HG03571 (cell line): Measurements from ENCODE around the gene BCL2A1.
"Not testable (repeated sequence)": the region's sequence is repeated elsewhere in the genome, so short reads cannot be mapped to it uniquely, and the experiment has no call there.

ENCODE experiments used
- ATAC-seq: cut with Tn5 transposase; IDR thresholded peaks from one replicate; pipeline ENCODE4 v1.9.1; 2021; ENCODE audit not compliant: unreplicated experiment

Gene BCL2A1

GRCh38 chr15:79926116-79926515 is 44.9 kb downstream of the BCL2A1 start:
- not testable (repeated sequence) for ATAC-seq

DNA sequence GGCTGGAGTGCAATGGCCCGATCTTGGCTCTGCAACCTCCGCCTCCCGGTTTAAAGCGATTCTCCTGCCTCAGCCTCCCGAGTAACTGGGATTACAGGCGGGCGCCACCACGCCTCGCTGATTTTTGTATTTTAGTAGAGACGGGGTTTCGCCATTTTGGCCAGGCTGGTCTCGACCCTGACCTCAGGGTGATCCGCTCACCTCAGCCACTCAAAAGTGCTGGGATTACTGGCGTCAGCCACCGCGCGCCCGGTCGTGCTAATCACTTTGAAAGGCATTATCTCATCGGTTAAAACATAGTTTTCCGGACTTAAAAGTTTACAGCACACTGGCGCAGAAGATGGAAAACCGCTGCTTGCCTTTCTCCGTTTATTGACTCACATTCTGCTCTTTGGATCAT is 46.6 kb downstream of the BCL2A1 start:
- no peak for ATAC-seq

- peak; percentile 94 for ATAC-seq
These were observed 47.4 kb downstream of the BCL2A1 start for GRCh38 chr15:79923515-79924169.

- peak; percentile 40 for ATAC-seq
These were observed 47.9 kb downstream of the BCL2A1 start for GRCh38 chr15:79923079-79923514.

- ATAC-seq = no peak
These were observed 48.4 kb downstream of the BCL2A1 start for GRCh38 chr15:79922512-79923078.

GRCh38 chr15:79919749-79920511 is 51.1 kb downstream of the BCL2A1 start:
- no peak for ATAC-seq

DNA sequence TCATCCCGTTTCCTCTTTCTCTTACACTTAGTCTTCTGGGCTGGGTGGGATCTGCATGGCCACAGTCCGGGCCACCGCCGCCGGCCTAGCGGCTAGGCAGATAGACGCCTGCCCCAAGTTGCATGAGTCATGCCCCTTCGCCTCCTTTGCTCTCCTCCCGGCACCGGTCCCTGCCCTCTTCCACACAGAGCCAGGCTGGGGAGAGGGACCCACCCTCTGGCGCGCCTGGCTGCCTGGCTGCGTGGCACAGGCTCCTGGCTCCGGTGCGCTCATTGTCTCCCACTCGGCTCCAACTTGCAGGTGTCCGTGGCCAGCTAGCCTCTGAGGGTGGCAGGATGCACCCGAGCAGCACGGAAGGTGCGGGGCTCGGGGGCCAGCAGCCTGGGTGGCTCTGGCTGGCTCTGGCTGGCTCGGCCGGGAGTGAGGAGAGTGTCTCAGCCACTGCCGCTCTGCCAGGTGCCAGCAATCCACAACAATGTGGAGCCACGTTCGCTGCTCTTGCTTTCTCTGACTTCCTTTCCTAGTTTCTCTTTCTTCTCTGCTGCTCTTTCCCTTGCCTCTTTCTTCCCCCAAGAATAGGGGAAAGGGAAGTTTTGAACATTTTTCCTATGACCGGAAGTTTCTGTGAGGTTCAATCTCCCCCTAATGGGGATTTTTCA is 51.8 kb downstream of the BCL2A1 start:
- ATAC-seq = no peak

DNA sequence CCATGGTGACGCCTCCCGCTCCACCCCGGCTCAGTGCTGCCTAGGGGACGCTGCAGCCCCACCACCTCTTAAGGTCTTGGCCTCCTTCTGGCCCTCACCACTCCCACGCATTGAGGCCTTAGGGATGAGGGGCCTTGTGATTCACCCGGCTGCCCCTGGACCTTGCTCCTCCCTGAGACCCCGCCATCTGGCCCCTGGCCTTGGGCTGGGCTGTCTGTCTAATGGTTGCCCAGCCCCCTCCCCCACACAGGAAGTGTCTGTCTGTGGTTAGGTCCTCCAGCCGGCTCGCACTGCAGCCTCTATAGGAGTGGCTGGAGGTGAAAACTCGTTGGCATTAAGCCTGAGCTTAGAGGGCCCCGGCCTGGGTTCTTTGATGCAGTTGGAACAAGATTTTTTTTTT is 52.7 kb downstream of the BCL2A1 start:
- no peak for ATAC-seq

- no peak for ATAC-seq
These were observed 54.4 kb downstream of the BCL2A1 start for GRCh38 chr15:79916502-79917132.

- ATAC-seq = not testable (repeated sequence)
These were observed 55.1 kb downstream of the BCL2A1 start for GRCh38 chr15:79915776-79916501.

GRCh38 chr15:79914728-79915127 is 56.3 kb downstream of the BCL2A1 start:
- no peak for ATAC-seq
